GM12873 (cell line): ENCODE results near the gene DCHS1.

Source experiments
- TF ChIP-seq, protein P1 (sequence below): IDR thresholded peaks from 2 replicates; pipeline ENCODE4 v1.5.1; 2012; ENCODE audit warnings: low read depth, mild to moderate bottlenecking, moderate library complexity, low read length, control low read depth; ENCODE audit not compliant: insufficient read depth; ENCODE audit errors: missing control alignments

DCHS1 gene

DNA sequence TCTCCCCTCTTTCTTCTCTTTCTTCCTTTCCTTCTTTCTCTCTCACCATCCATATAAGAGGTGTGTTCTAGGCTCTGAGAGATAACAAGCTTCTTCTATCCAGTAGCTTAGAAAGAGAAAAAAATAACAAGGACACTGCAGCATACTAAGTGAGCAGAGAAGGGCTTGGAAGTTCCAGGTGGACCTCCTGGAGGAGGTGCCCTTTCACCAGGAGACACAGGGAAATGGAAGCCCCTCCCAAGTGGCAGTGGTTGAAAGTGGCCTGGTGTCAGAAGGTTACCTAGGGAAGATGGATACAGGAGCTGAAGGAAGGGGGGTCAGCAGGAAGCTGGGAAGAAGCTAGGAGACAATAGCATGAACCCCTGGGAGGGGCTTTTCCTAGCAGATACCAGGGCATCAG is 5.5 kb downstream of the DCHS1 start:
- TF ChIP-seq, protein P1, sequence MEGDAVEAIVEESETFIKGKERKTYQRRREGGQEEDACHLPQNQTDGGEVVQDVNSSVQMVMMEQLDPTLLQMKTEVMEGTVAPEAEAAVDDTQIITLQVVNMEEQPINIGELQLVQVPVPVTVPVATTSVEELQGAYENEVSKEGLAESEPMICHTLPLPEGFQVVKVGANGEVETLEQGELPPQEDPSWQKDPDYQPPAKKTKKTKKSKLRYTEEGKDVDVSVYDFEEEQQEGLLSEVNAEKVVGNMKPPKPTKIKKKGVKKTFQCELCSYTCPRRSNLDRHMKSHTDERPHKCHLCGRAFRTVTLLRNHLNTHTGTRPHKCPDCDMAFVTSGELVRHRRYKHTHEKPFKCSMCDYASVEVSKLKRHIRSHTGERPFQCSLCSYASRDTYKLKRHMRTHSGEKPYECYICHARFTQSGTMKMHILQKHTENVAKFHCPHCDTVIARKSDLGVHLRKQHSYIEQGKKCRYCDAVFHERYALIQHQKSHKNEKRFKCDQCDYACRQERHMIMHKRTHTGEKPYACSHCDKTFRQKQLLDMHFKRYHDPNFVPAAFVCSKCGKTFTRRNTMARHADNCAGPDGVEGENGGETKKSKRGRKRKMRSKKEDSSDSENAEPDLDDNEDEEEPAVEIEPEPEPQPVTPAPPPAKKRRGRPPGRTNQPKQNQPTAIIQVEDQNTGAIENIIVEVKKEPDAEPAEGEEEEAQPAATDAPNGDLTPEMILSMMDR = no peak

DNA sequence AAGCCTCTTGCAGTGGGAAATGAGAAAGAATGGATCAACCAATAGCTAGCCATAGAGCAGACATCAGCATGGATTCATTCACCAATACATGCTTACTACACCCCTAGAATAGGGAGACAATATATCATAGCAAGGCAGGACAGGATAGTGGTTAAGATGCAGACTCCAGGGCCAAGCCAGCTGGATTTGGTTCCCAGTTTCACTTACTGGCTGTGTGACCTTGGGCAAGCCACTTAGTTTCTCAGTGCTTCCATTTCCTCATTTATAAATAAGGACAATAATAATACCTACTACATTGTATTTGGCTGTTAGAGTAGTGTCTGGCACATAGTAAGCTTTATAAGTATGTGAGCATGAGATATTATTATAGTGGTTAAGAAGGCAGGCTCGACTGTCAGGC is 7.1 kb downstream of the DCHS1 start:
- TF ChIP-seq, protein P1 = no peak

- TF ChIP-seq, protein P1 = no peak
These were observed 7.8 kb downstream of the DCHS1 start for GRCh38 chr11:6647836-6648235.

DNA sequence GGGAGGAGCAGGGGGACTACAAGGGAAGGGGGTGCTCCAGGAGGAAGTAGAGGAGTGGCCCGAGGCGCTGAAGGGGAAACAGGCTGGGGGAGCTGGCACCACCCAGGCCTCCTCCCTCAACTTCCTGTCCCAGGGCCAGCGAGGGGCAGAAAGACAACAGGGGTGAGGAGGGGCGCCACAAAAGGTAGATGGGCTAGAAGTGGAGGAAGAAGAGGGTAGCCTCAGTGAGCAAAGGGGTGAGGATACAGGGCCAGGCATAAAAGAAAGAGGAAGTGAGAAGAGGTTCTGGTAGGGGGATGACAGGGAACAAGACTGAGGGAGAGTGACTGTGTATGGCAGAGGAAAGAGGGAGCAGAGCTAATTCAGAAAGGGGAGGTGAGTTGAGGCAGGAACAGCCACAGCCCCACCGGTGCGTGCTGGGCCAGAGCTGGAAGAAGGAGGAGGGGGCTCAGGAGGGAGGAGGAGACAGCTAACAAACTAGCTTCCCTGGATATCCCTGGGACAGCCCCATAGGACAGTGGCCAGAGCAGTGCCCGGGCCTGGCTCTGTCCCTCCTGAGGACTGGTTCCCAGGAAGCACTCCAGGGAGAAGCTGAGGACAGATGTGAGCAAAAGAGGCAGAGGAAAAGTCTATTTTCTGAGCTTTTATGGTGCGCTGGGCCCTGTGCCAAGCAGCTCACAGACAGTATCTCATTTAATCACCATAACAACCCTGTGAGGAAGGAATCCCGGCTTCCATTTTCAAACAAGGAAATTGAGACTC is 8.5 kb downstream of the DCHS1 start:
- TF ChIP-seq, protein P1 = no peak

GRCh38 chr11:6646576-6646917 is 9.1 kb downstream of the DCHS1 start:
- TF ChIP-seq, protein P1 = no peak

DNA sequence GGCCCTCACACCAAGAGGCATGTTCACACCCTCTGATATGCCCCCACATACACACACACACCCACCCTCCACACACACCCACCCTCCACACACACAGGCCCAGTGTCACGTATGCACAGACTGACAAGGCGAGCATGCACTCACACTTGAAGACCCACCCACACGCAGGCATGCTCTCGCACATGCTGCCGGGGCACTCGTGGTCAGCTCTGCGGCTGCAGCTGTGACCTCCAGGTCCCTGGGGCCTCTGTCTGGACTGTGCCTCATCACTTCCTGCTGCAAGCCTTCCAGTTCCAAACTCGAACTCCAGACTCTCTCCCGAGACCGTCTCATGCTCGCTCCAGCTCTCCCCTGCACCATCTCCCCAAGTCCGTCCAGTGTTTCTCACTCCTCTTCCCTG is 9.5 kb downstream of the DCHS1 start:
- TF ChIP-seq, protein P1 = no peak

DNA sequence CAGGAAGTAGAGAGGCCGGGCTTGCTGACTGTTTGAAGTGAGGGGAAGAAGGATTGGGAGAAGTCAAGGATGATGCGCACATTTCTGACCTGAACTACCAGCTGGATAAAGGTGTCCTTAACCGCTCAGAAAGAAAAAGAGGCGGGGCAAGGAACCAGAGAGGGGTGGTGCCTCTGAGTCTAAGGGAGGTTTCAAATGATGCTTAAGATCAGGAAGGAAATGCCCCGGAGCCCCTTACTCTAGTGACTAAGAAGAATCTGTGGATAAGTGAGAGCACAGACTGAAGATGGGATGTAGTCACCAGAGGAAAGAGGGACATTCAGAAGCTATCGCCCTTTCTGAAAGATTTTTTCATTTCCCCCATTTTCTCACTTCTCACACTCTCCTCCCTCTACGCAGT is 12.7 kb downstream of the DCHS1 start:
- TF ChIP-seq, protein P1 = no peak
